Activated B cell treated with CpG ODN at 0.5 μM for 24 hours (primary cell): ENCODE measurements around the gene RPS19. TPM values are rescaled to one million over a fixed set of nuclear protein-coding genes. Genes with fewer than 3 reads are reported as not detected.

Source experiments
- ATAC-seq: fragments of 200-7000 bp; cut with Tn5 transposase; one replicate; pipeline ENCODE4 v1.10.0; 2021; ENCODE audit warnings: low read depth, mild to moderate bottlenecking, moderate library complexity
- CTCF ChIA-PET: fragments of 350-600 bp; sonication (Branson Sonifier 250); formaldehyde crosslinking; loops from one replicate; lab custom pipeline; 2021; ENCODE audit warnings: antibody characterized with exemption; lab: Charles Lee
- POLR2A ChIA-PET: fragments of 350-600 bp; sonication (Branson Sonifier 250); formaldehyde crosslinking; loops from one replicate; lab custom pipeline; 2021; ENCODE audit warnings: antibody characterized with exemption; lab: Charles Lee
- DNase-seq: peaks from one replicate; pipeline ENCODE4 v3.0.0; 2022
- H3K27ac Mint-ChIP-seq: one replicate; pipeline ENCODE4 v1.8.0; 2020; ENCODE audit warnings: mixed read lengths
- H3K27me3 Mint-ChIP-seq: one replicate; pipeline ENCODE4 v1.8.0; 2021; ENCODE audit warnings: mixed read lengths
- H3K36me3 Mint-ChIP-seq: one replicate; pipeline ENCODE4 v1.8.0; 2021; ENCODE audit warnings: low read depth, mixed read lengths
- H3K4me1 Mint-ChIP-seq: one replicate; pipeline ENCODE4 v1.8.0; 2021; ENCODE audit warnings: mixed read lengths
- H3K4me3 Mint-ChIP-seq: one replicate; pipeline ENCODE4 v1.8.0; 2020; ENCODE audit warnings: mild to moderate bottlenecking, mixed read lengths
- H3K9me3 Mint-ChIP-seq: one replicate; pipeline ENCODE4 v1.8.0; 2020; ENCODE audit warnings: mixed read lengths
- CTCF ChIP-seq: fragments of 200-600 bp; IDR thresholded peaks from one replicate; pipeline ENCODE4 v1.8.0; 2022; ENCODE audit warnings: antibody characterized with exemption, mild to moderate bottlenecking
- intact Hi-C: fragments of 100-400 bp; cut with micrococcal nuclease; formaldehyde crosslinking; loops from one replicate; pipeline ENCODE4 v1.15.1; 2024
- total RNA-seq: library from RNA; stranded (reverse); gene quantifications from 2 replicates; pipeline ENCODE4 v1.2.3, GENCODE V29; 2022

Gene RPS19
- total RNA-seq, 1 donor from 2014 or later, result 4,196 TPM

DNA sequence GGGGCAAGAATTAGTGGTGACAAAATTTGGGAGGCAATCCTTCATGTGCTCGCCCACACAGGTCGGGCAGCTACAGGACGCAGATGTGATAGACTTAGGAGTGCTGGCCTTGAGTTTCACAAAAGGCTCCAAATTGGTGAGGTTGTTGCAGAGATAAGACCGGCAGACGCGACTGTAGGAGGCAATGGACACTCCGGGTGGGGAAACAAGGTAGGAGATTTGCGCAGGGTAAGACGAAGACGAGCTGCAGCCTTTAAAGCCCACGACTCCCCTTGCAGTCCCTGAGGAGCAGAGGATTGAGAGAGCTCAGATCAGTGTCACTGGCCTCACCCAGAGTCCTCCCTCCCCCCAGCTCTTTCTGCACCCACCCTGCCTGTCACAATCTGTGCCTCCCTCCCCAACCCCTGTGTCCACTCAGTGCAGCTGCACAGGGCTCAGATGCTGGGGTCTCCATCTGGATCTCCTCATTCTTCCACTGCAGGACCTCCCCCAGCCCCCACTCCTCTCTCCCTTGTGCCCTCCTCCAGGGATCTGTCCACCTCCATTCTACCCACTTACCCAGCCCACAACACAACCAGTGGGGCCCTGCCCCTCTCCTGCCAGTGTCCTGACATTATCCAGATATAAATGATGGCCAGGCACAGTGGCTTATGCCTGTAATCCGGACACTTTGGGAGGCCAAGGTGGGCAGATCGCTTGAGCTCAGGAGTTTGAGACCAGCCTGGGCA is 21.9 kb upstream of the RPS19 start:
- CTCF ChIA-PET, result interaction anchor here (3.0 kb wide), 1 partner anchor 45 kb away, joined by 13 read pairs; no protein-coding TSS in a partner anchor
- DNase-seq (no peak), ATAC-seq (no peak)
- POLR2A ChIA-PET, result no interaction called here
- Mint-ChIP-seq H3K4me1 (no peaks in the 10 kb centered on the region), H3K27ac (no peak overlapping the region), H3K9me3 (no peaks in the 10 kb centered on the region), H3K36me3 (no peaks in the 10 kb centered on the region), H3K4me3 (no peak overlapping the region), H3K27me3 (peaks cover 34% of the 10 kb centered on the region)
- intact Hi-C loops, result loop anchor here (5.0 kb wide), 1 partner anchor 46 kb away; no protein-coding TSS in a partner anchor
- TF ChIP-seq CTCF, result no peak

- intact Hi-C loops, result loop anchor here (5.0 kb wide), 1 partner anchor 47 kb away; no protein-coding TSS in a partner anchor
Observed at GRCh38 chr19:41839211-41839610, 20.8 kb upstream of the RPS19 start.

DNA sequence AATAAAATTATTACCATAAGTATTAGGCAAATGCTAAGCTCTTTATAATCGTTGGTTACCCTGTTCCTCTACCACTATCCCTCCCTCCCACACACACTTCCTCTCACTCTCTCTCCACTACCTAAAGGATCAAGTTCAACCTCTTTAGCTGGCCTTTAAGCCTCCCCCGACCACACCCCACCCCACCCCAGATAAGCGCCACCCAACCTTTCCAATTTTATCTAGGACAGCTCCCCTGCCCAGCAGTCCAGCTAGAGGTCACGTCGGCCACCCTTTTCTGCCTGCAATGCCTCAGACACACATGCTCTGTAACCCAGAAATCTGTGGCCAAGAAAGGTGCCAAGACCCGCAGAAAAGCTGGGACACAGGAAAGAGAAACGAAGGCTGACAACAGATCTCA is 16.7 kb upstream of the RPS19 start:
- no peak for TF ChIP-seq CTCF
- POLR2A ChIA-PET, result no interaction called here
- Mint-ChIP-seq H3K9me3 (no peaks in the 10 kb centered on the region), H3K27me3 (peaks cover 16% of the 10 kb centered on the region), H3K36me3 (no peaks in the 10 kb centered on the region), H3K4me1 (no peaks in the 10 kb centered on the region), H3K4me3 (no peak overlapping the region), H3K27ac (no peak overlapping the region)
- ATAC-seq (no peak), DNase-seq (no peak)
- CTCF ChIA-PET, result interaction anchor here (1.0 to 1.6 kb wide), 2 partner anchors 14 to 50 kb away, joined by 3 to 4 read pairs; no protein-coding TSS in a partner anchor
- intact Hi-C loops, result no loop called here

More at GRCh38 chr19:41839211-41839610, 20.8 kb upstream of the RPS19 start:
- H3K4me1 Mint-ChIP-seq, result no peaks in the 10 kb centered on the region
- H3K36me3 Mint-ChIP-seq, result no peaks in the 10 kb centered on the region
- ATAC-seq (no peak), DNase-seq (no peak)
- no peak for TF ChIP-seq CTCF
- no peaks in the 10 kb centered on the region for H3K9me3 Mint-ChIP-seq
- CTCF ChIA-PET, result no interaction called here
- H3K4me3 Mint-ChIP-seq, result no peak overlapping the region
- no peak overlapping the region for H3K27ac Mint-ChIP-seq
- H3K27me3 Mint-ChIP-seq, result peaks cover 33% of the 10 kb centered on the region
- POLR2A ChIA-PET, result no interaction called here

- no peak for ATAC-seq
- Mint-ChIP-seq H3K9me3 (no peaks in the 10 kb centered on the region), H3K27me3 (peaks cover 7% of the 10 kb centered on the region), H3K4me1 (no peaks in the 10 kb centered on the region), H3K4me3 (no peak within 1 kb of the TSS), H3K36me3 (no peaks in the 10 kb centered on the region), H3K27ac (no peak within 1 kb of the TSS)
- DNase-seq, result no peak
- ChIA-PET POLR2A (no interaction called here), CTCF (no interaction called here)
- intact Hi-C loops, result no loop called here
- no peak for TF ChIP-seq CTCF
Observed at GRCh38 chr19:41844601-41845000, 15.5 kb upstream of the RPS19 start, which contains the start of gene LYPD4. Gene LYPD4 (minus strand): TSS chr19:41844683. CDS start chr19:41839285, 5,398 bp downstream.

DNA sequence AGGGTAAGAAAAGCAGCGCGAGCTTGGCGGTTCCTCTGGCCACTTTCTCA is 15.2 kb upstream of the RPS19 start, which contains the start of gene DMRTC2:
DMRTC2 (plus strand) TSS at position 42 of the 50 bp plus-strand sequence. CDS start 2,387 bp downstream, outside the sequence.
- H3K27me3 Mint-ChIP-seq, result peaks cover 7% of the 10 kb centered on the region
- H3K9me3 Mint-ChIP-seq, result no peaks in the 10 kb centered on the region
- no peaks in the 10 kb centered on the region for H3K4me1 Mint-ChIP-seq
- DNase-seq (no peak), ATAC-seq (no peak)
- no peak for TF ChIP-seq CTCF
- no peaks in the 10 kb centered on the region for H3K36me3 Mint-ChIP-seq
- intact Hi-C loops, result no loop called here
- ChIA-PET POLR2A (no interaction called here), CTCF (no interaction called here)
- no peak within 1 kb of the TSS for H3K4me3 Mint-ChIP-seq
- no peak within 1 kb of the TSS for H3K27ac Mint-ChIP-seq
